HFFc6 (cell line): ENCODE data around the gene NT5M. TPM values are rescaled to one million over a fixed set of nuclear protein-coding genes. Genes with fewer than 3 reads are reported as not detected.

Experiments used
- DNase-seq: peaks from one replicate; pipeline ENCODE4 v3.0.0-alpha.2; 2018
- H3K27ac Mint-ChIP-seq: 2 replicates; pipeline ENCODE4 v1.8.0; 2020; ENCODE audit warnings: mild to moderate bottlenecking, mixed read lengths
- H3K27me3 Mint-ChIP-seq: 2 replicates; pipeline ENCODE4 v1.8.0; 2021; ENCODE audit warnings: mild to moderate bottlenecking, moderate library complexity, mixed read lengths; ENCODE audit not compliant: insufficient read depth
- H3K36me3 Mint-ChIP-seq: 2 replicates; pipeline ENCODE4 v1.8.0; 2021; ENCODE audit warnings: low read depth, mixed read lengths
- H3K4me1 Mint-ChIP-seq: 2 replicates; pipeline ENCODE4 v1.8.0; 2020; ENCODE audit warnings: low read depth, mixed read lengths
- H3K4me3 Mint-ChIP-seq: 2 replicates; pipeline ENCODE4 v1.8.0; 2020; ENCODE audit warnings: mild to moderate bottlenecking, moderate library complexity, mixed read lengths
- H3K9me3 Mint-ChIP-seq: 2 replicates; pipeline ENCODE4 v1.8.0; 2020; ENCODE audit warnings: mild to moderate bottlenecking, mixed read lengths
- CTCF ChIP-seq: fragments of 200-600 bp; sonication (generic); IDR thresholded peaks from 2 replicates; pipeline ENCODE4 v1.5.0; 2021; ENCODE audit warnings: antibody characterized with exemption, mild to moderate bottlenecking
- total RNA-seq, 6 experiments: library from RNA; stranded (reverse); fragmentation: NEBNext Ultra II Directional; extraction: Animal tissue kit (Norgen Biotek cat#: 25700); gene quantifications; 2 replicates in 1 of 6; 3 replicates in 5 of 6; pipeline ENCODE4 v1.2.3, GENCODE V29; 2021

The NT5M gene
- total RNA-seq, 6 experiments from 2014 or later: 0.20 to 0.83 (median 0.60) TPM

GRCh38 chr17:17280613-17281549 is 22.3 kb upstream of the NT5M start, which contains the start of gene COPS3:
COPS3 (minus strand) TSS chr17:17281246; CDS start chr17:17281186, 60 bp downstream.
- Mint-ChIP-seq H3K27ac (peak within 1 kb of the TSS; percentile 96), H3K36me3 (peaks cover 3% of the 10 kb centered on the region; the same call in 1 of the 2 replicates), H3K4me1 (peaks cover 39% of the 10 kb centered on the region), H3K27me3 (peaks cover 2% of the 10 kb centered on the region; the same call in 1 of the 2 replicates), H3K9me3 (no peaks in the 10 kb centered on the region), H3K4me3 (peak within 1 kb of the TSS; percentile 92)
- TF ChIP-seq CTCF: no peak
- DNase-seq: peak; percentile 99

- H3K4me3 Mint-ChIP-seq: no peak overlapping the region
- H3K27me3 Mint-ChIP-seq: peaks cover 10% of the 10 kb centered on the region
- no peak for TF ChIP-seq CTCF
- H3K9me3 Mint-ChIP-seq: no peaks in the 10 kb centered on the region
- no peaks in the 10 kb centered on the region for H3K36me3 Mint-ChIP-seq
- peaks cover 15% of the 10 kb centered on the region for H3K4me1 Mint-ChIP-seq
- no peak overlapping the region for H3K27ac Mint-ChIP-seq
- no peak for DNase-seq
Measured at GRCh38 chr17:17285951-17286350, 17.2 kb upstream of the NT5M start.

- peaks cover 8% of the 10 kb centered on the region for H3K27me3 Mint-ChIP-seq
- no peak for DNase-seq
- no peak overlapping the region for H3K4me3 Mint-ChIP-seq
- H3K9me3 Mint-ChIP-seq: no peaks in the 10 kb centered on the region
- no peak overlapping the region for H3K27ac Mint-ChIP-seq
- H3K4me1 Mint-ChIP-seq: no peaks in the 10 kb centered on the region
- no peaks in the 10 kb centered on the region for H3K36me3 Mint-ChIP-seq
- no peak for TF ChIP-seq CTCF
Measured at GRCh38 chr17:17289086-17289485, 14.1 kb upstream of the NT5M start.

- no peaks in the 10 kb centered on the region for H3K36me3 Mint-ChIP-seq
- no peaks in the 10 kb centered on the region for H3K9me3 Mint-ChIP-seq
- no peak overlapping the region for H3K27ac Mint-ChIP-seq
- peaks cover 8% of the 10 kb centered on the region for H3K27me3 Mint-ChIP-seq
- H3K4me1 Mint-ChIP-seq: no peaks in the 10 kb centered on the region
- no peak for DNase-seq
- no peak for TF ChIP-seq CTCF
- H3K4me3 Mint-ChIP-seq: no peak overlapping the region
Measured at GRCh38 chr17:17289701-17290100, 13.5 kb upstream of the NT5M start.

GRCh38 chr17:17295141-17295540 is 8.0 kb upstream of the NT5M start:
- H3K36me3 Mint-ChIP-seq: no peaks in the 10 kb centered on the region
- no peak overlapping the region for H3K4me3 Mint-ChIP-seq
- peaks cover 29% of the 10 kb centered on the region for H3K4me1 Mint-ChIP-seq
- peaks cover 1% of the 10 kb centered on the region for H3K27me3 Mint-ChIP-seq
- DNase-seq: no peak
- no peak overlapping the region for H3K27ac Mint-ChIP-seq
- no peaks in the 10 kb centered on the region for H3K9me3 Mint-ChIP-seq
- TF ChIP-seq CTCF: no peak
